Measurements from ENCODE around the gene DACT2. TPM values are rescaled to one million over a fixed set of nuclear protein-coding genes. Genes with fewer than 3 reads are reported as not detected.

DACT2 gene
- total and polyA plus RNA-seq, 9 of the 15 experiments (the other 6 are each of a cell fraction or from before 2014, with no cell fraction given): not detected

DNA sequence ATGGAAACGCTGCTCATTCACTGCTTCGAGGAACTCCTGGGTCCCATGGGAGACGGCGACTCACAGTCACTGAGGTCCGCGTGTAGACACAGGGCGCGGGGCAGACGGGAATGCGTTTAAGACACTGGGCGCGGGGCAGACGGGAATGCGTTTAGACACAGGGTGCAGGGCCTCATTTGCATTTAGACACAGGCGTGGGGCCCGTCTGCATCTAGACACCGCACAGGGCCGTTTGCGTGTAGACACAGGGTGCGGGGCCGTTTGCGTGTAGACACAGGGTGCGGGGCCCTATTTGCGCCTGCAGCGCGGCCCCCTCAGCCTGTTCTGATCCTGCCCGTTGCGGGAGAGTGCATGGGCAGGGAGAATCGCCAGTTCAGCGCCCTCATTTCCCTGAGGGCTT, 10.4 kb downstream of the DACT2 start (continued):
- TF ChIP-seq, protein P1, sequence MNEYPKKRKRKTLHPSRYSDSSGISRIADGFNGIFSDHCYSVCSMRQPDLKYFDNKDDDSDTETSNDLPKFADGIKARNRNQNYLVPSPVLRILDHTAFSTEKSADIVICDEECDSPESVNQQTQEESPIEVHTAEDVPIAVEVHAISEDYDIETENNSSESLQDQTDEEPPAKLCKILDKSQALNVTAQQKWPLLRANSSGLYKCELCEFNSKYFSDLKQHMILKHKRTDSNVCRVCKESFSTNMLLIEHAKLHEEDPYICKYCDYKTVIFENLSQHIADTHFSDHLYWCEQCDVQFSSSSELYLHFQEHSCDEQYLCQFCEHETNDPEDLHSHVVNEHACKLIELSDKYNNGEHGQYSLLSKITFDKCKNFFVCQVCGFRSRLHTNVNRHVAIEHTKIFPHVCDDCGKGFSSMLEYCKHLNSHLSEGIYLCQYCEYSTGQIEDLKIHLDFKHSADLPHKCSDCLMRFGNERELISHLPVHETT (CRISPR knock-in tag; conservative IDR thresholded peaks at IDR 0.05 in 1 of 2, IDR thresholded peaks at IDR 0.05 in 1 of 2): no peak
- TF ChIP-seq HDAC2 (IDR thresholded peaks at IDR 0.05) (no peak), ZNF41 (CRISPR knock-in tag; conservative IDR thresholded peaks at IDR 0.05) (no peak)

DNA sequence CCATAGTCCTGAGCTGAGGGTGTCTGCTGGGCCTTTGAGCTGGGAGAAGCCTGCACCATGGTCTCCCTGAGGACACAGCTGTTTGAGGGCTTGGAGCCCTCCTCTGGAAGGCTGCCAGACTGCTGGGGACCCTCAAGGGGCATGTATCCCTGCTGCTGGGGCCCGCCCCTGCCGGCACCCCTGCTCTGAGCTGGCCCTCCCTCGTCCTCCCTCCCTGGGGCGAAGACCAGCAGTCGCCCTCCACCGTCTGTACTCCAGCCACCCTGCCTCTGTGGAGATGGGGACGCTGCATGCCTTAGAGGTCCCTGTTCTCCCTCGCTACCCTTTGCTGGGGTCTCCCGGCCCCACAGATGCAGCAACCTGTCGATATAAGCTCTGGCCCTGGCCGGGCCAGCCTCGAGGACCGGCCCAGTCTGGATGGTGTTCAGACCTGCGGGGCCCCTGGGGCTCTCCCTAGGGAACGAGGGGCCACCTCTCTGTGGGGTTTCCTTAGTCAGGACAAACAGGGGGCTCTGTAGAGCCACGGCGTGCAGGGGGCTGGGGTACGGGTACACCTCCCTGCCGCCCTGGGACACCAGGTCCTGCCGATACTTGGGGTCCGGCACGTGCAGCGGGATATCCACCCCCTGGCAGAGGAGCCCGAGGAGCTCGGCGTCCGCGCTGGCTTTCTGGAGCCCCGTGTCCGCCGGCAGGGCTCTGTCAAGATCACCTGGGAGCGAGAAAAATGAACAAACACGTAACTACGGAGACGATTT, 11.0 kb downstream of the DACT2 start:
- intact Hi-C loops (cut with micrococcal nuclease) (no loop called here), in situ Hi-C loops (cut with MboI) (no loop called here)
- Histone ChIP-seq H3K36me3 (ENCODE audit: control insufficient read depth, insufficient read depth, low read length) (no peaks in the 10 kb centered on the region), H3K79me2 (ENCODE audit: control insufficient read depth, insufficient read depth, low read length) (no peaks in the 10 kb centered on the region), H3K9ac (ENCODE audit: insufficient read depth in 1 of 2, low read depth in 2 of 2, low read length in 2 of 2) (no peak overlapping the region; a peak in 1 of 4 replicates), H4K20me1 (replicated peaks; ENCODE audit: control insufficient read depth, insufficient read depth, low read length) (peaks cover 7% of the 10 kb centered on the region), H3K9me3 (replicated peaks; ENCODE audit: control insufficient read depth, insufficient read depth, low read depth, low read length) (no peaks in the 10 kb centered on the region), H3K27me3 (ENCODE audit: control insufficient read depth in 2 of 2, insufficient read depth in 2 of 2, low read length in 2 of 2) (peaks cover 56 to 95% of the 10 kb centered on the region in 2 experiments; a peak in 4 of 5 replicates), H3K4me2 (ENCODE audit: insufficient read depth, low read length) (no peak overlapping the region), H3K4me3 (no peak overlapping the region), H3K27ac (ENCODE audit: extremely low read depth, low read depth, low read length) (no peak overlapping the region), H2AFZ (ENCODE audit: low read depth, low read length) (no peak overlapping the region), H3K9me1 (ENCODE audit: control insufficient read depth, insufficient read depth, low read length) (peaks cover 2% of the 10 kb centered on the region), H3K4me1 (replicated peaks in 1 of 2; ENCODE audit: control insufficient read depth in 2 of 2, insufficient read depth in 2 of 2, low read length in 2 of 2) (peaks cover 0 to 13% of the 10 kb centered on the region in 2 experiments; a peak in 1 of 5 replicates)
- BruUV-seq (replicated peaks): no TSS peak
- no peak for ATAC-seq
- ChIA-PET CTCF (ENCODE audit: low intra/inter-chr PET ratio) (no interaction called here), POLR2A (interaction anchor here (2.2 kb wide), 1 partner anchor 12 kb away, joined by 5 read pairs; no protein-coding TSS in a partner anchor)
- 3% methylated on average over 30 of the region's 35 CpGs for WGBS (ENCODE audit: insufficient coverage, low coverage, missing lambda C conversion rate)
- no peak for FAIRE-seq
- no peak for DNase-seq (ENCODE audit: extremely low read depth in 1 of 4, low spot score in 3 of 4)
- no peak for TF ChIP-seq CBX2 (IDR thresholded peaks at IDR 0.05; ENCODE audit: insufficient read depth, low read length, poor library complexity, severe bottlenecking)
- no peak for TF ChIP-seq STAT5B (CRISPR knock-in tag; IDR thresholded peaks at IDR 0.05)
- no peak for TF ChIP-seq ELF2 (CRISPR knock-in tag; IDR thresholded peaks at IDR 0.05)
- no peak for TF ChIP-seq BDP1 (IDR thresholded peaks at IDR 0.05; ENCODE audit: insufficient read depth, insufficient read length)
- TF ChIP-seq, protein P2, sequence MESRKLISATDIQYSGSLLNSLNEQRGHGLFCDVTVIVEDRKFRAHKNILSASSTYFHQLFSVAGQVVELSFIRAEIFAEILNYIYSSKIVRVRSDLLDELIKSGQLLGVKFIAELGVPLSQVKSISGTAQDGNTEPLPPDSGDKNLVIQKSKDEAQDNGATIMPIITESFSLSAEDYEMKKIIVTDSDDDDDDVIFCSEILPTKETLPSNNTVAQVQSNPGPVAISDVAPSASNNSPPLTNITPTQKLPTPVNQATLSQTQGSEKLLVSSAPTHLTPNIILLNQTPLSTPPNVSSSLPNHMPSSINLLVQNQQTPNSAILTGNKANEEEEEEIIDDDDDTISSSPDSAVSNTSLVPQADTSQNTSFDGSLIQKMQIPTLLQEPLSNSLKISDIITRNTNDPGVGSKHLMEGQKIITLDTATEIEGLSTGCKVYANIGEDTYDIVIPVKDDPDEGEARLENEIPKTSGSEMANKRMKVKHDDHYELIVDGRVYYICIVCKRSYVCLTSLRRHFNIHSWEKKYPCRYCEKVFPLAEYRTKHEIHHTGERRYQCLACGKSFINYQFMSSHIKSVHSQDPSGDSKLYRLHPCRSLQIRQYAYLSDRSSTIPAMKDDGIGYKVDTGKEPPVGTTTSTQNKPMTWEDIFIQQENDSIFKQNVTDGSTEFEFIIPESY (CRISPR knock-in tag; IDR thresholded peaks at IDR 0.05): no peak
- TF ChIP-seq, protein P3, sequence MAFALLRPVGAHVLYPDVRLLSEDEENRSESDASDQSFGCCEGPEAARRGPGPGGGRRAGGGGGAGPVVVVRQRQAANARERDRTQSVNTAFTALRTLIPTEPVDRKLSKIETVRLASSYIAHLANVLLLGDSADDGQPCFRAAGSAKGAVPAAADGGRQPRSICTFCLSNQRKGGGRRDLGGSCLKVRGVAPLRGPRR (CRISPR knock-in tag; IDR thresholded peaks at IDR 0.05): no peak
